ENCODE results near the gene KIF18B. TPM values are rescaled to one million over a fixed set of nuclear protein-coding genes. Genes with fewer than 3 reads are reported as not detected.

Gene KIF18B
- total RNA-seq, 1 donor from 2014 or later = 0.74 TPM

GRCh38 chr17:44909681-44910144, 37.9 kb downstream of the KIF18B start:
- Histone ChIP-seq H3K27me3 (no peaks in the 10 kb centered on the region), H3K4me1 (peaks cover 11% of the 10 kb centered on the region), H3K4me3 (no peak overlapping the region), H3K36me3 (no peaks in the 10 kb centered on the region), H3K27ac (no peak overlapping the region), H3K9me3 (no peaks in the 10 kb centered on the region)
- DNase-seq (ENCODE audit: extremely low spot score in 2 of 2) = no peak
- intact Hi-C loops (cut with DNase I) = loop anchor here (5.0 to 10.0 kb wide), 2 partner anchors 195 to 1153 kb away; no protein-coding TSS in a partner anchor
- no peak for TF ChIP-seq POLR2AphosphoS5 (IDR thresholded peaks at IDR 0.05; ENCODE audit: insufficient read depth in 1 of 2, low read depth in 1 of 2)
- no peak for TF ChIP-seq CTCF (IDR thresholded peaks at IDR 0.05)

- no peak overlapping the region for H3K27ac ChIP-seq
- no peak for TF ChIP-seq POLR2AphosphoS5 (IDR thresholded peaks at IDR 0.05; ENCODE audit: insufficient read depth in 1 of 2, low read depth in 1 of 2)
- TF ChIP-seq CTCF (IDR thresholded peaks at IDR 0.05) = no peak
- TF ChIP-seq POLR2A (IDR thresholded peaks at IDR 0.05) = no peak
- peaks cover 11% of the 10 kb centered on the region for H3K4me1 ChIP-seq
- intact Hi-C loops (cut with DNase I) = loop anchor here (5.0 kb wide), 1 partner anchor 1153 kb away; no protein-coding TSS in a partner anchor
- DNase-seq (ENCODE audit: extremely low spot score in 2 of 2) = no peak
- no peaks in the 10 kb centered on the region for H3K27me3 ChIP-seq
- no peak overlapping the region for H3K4me3 ChIP-seq
- H3K36me3 ChIP-seq = no peaks in the 10 kb centered on the region
- H3K9me3 ChIP-seq = no peaks in the 10 kb centered on the region
These were observed 38.7 kb downstream of the KIF18B start for GRCh38 chr17:44908761-44909326.

GRCh38 chr17:44907729-44908470, 39.7 kb downstream of the KIF18B start:
- Histone ChIP-seq H3K9me3 (no peaks in the 10 kb centered on the region), H3K36me3 (no peaks in the 10 kb centered on the region), H3K4me3 (no peak overlapping the region), H3K4me1 (peaks cover 11% of the 10 kb centered on the region), H3K27me3 (no peaks in the 10 kb centered on the region), H3K27ac (no peak overlapping the region)
- DNase-seq (ENCODE audit: extremely low spot score in 2 of 2) = no peak
- TF ChIP-seq POLR2A (IDR thresholded peaks at IDR 0.05) = no peak
- intact Hi-C loops (cut with DNase I) = loop anchor here (5.0 kb wide), 1 partner anchor 1154 kb away; no protein-coding TSS in a partner anchor

- intact Hi-C loops (cut with DNase I) = loop anchor here (5.0 kb wide), 1 partner anchor 1155 kb away; no protein-coding TSS in a partner anchor
- Histone ChIP-seq H3K27me3 (no peaks in the 10 kb centered on the region), H3K36me3 (no peaks in the 10 kb centered on the region)
These were observed 40.5 kb downstream of the KIF18B start for GRCh38 chr17:44906763-44907728.

More at GRCh38 chr17:44906763-44907728, 40.5 kb downstream of the KIF18B start:
- peaks cover 11% of the 10 kb centered on the region for H3K4me1 ChIP-seq
- H3K4me3 ChIP-seq = no peak overlapping the region
- no peaks in the 10 kb centered on the region for H3K9me3 ChIP-seq
- no peak for DNase-seq (ENCODE audit: extremely low spot score in 2 of 2)
- no peak overlapping the region for H3K27ac ChIP-seq
- no peak for TF ChIP-seq POLR2A (IDR thresholded peaks at IDR 0.05)
- TF ChIP-seq CTCF (IDR thresholded peaks at IDR 0.05) = no peak
- no peak for TF ChIP-seq POLR2AphosphoS5 (IDR thresholded peaks at IDR 0.05; ENCODE audit: insufficient read depth in 1 of 2, low read depth in 1 of 2)
